ENCODE measurements around the gene DOCK11. TPM values are rescaled to one million over a fixed set of nuclear protein-coding genes. Genes with fewer than 3 reads are reported as not detected.
"Not testable (repeated sequence)": the region's sequence is repeated elsewhere in the genome, so short reads cannot be mapped to it uniquely, and the experiment has no call there.

The DOCK11 gene
- total and polyA plus RNA-seq, 2 of the 4 experiments (the other 2 are of a cell fraction), result 3.9 to 13.1 TPM

- H2AK9ac ChIP-seq (replicated peaks; ENCODE audit: low read depth, low read length, poor library complexity); H2AK5ac ChIP-seq (ENCODE audit: low read depth, low read length); H2BK5ac ChIP-seq (ENCODE audit: low read depth, low read length, poor library complexity, severe bottlenecking); H3K4me1 ChIP-seq (ENCODE audit: control insufficient read depth, insufficient read depth, low read length); H3K14ac ChIP-seq (replicated peaks; ENCODE audit: low read depth, low read length); BruUV-seq (replicated peaks); H3K36me3 ChIP-seq (ENCODE audit: control insufficient read depth, insufficient read depth, low read length); intact Hi-C loops (cut with micrococcal nuclease); H2BK20ac ChIP-seq (ENCODE audit: low read depth, low read length); H4K5ac ChIP-seq (ENCODE audit: low read depth, low read length); H4K20me1 ChIP-seq (ENCODE audit: insufficient read depth, low read length); H3K56ac ChIP-seq (ENCODE audit: extremely low read depth, insufficient read depth, low read length); H4K8ac ChIP-seq (ENCODE audit: low read depth in 2 of 2, low read length in 2 of 2); H3K4me3 ChIP-seq (ENCODE audit: insufficient read depth, low read depth, low read length); H3K9me1 ChIP-seq (ENCODE audit: insufficient read depth, low read length); H3K27me3 ChIP-seq (ENCODE audit: control insufficient read depth, insufficient read depth, low read length); H2AFZ ChIP-seq (replicated peaks; ENCODE audit: low read length, poor library complexity); H3K9me3 ChIP-seq (ENCODE audit: control insufficient read depth, insufficient read depth, low read length); H4K91ac ChIP-seq (ENCODE audit: insufficient read depth, low read depth, low read length); H3K9ac ChIP-seq (ENCODE audit: low read depth, low read length); H2BK120ac ChIP-seq (ENCODE audit: low read depth, low read length); POLR2A ChIA-PET (ENCODE audit: unreplicated experiment); in situ Hi-C loops (cut with MboI; ENCODE audit: low sequenced_read_pairs); H3K18ac ChIP-seq (ENCODE audit: low read depth, low read length); H3K4ac ChIP-seq (ENCODE audit: low read depth, low read length); H3K23ac ChIP-seq (ENCODE audit: low read depth, low read length); H2BK15ac ChIP-seq (ENCODE audit: low read depth, low read length); dilution Hi-C loops (cut with HindIII; ENCODE audit: low sequenced_read_pairs, unreplicated experiment); ATAC-seq (ENCODE audit: low read depth); H3K27ac ChIP-seq (ENCODE audit: insufficient read depth, low read length); H3K4me2 ChIP-seq (ENCODE audit: low read depth, low read length); DNase-seq; CTCF ChIA-PET; H3K79me1 ChIP-seq (ENCODE audit: low read depth in 1 of 2, low read length in 2 of 2): not testable (repeated sequence)
- WGBS, 2 experiments (ENCODE audit: extremely low coverage in 2 of 2, insufficient read length in 1 of 2), result no CpG with 5 or more reads among the region's 1 CpG
Measured at GRCh38 chrX:118486693-118487092, 8.9 kb upstream of the DOCK11 start.
